IPS DF 6.9 (cell line): ENCODE data around the gene ARL2BP.

ENCODE experiments used
- DNase-seq: peaks from one replicate; pipeline ENCODE4 v3.0.0-alpha.2; 2013; ENCODE audit warnings: low read depth, low spot score
- H3K27ac ChIP-seq: one replicate; pipeline ENCODE4 v1.5.1; 2013; ENCODE audit warnings: low read length, control low read depth
- H3K27me3 ChIP-seq: 2 replicates; pipeline ENCODE4 v1.6.1; 2013; ENCODE audit warnings: mild to moderate bottlenecking, low read length; ENCODE audit not compliant: control insufficient read depth, insufficient read depth
- H3K36me3 ChIP-seq: 2 replicates; pipeline ENCODE4 v1.6.1; 2013; ENCODE audit warnings: low read length; ENCODE audit not compliant: control insufficient read depth, insufficient read depth
- H3K4me1 ChIP-seq: 2 replicates; pipeline ENCODE4 v1.6.1; 2013; ENCODE audit warnings: low read length; ENCODE audit not compliant: control insufficient read depth, insufficient read depth
- H3K4me3 ChIP-seq: 2 replicates; pipeline ENCODE4 v1.5.1; 2013; ENCODE audit warnings: mild to moderate bottlenecking, low read length
- H3K9me3 ChIP-seq: 2 replicates; pipeline ENCODE4 v1.6.1; 2013; ENCODE audit warnings: low read length, inconsistent platforms; ENCODE audit not compliant: control insufficient read depth, insufficient read depth
- WGBS: extraction: QIAGEN DNeasy Blood & Tissue Kit; methylation state at CpG from one replicate; pipeline ENCODE4 v1.1.7; 2013; ENCODE audit warnings: mixed read lengths, missing lambda C conversion rate; ENCODE audit not compliant: insufficient read length, insufficient coverage; 5-methylcytosine and 5-hydroxymethylcytosine counted together

The ARL2BP gene

DNA sequence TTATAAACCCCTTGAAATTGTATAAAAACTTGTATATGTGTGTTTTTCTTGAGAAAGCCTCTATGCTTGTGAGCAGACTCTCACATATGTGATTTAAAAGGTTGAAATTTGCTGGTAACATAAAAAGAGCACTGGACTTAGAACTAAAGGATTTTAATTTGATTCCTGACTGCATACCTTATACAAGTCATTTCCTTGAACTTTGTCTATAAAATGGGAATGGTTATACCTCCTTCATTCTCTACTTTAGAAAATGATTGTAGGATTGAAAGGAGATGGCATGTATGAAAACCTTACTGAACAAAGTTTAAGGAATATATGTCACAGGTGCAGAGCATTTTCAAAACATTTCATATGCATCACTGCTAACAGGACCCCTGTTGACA is 10.4 kb upstream of the ARL2BP start:
- no peak for DNase-seq
- no peaks in the 10 kb centered on the region for H3K4me1 ChIP-seq
- no peak overlapping the region for H3K4me3 ChIP-seq
- peaks cover 6% of the 10 kb centered on the region; the same call in 1 of the 2 replicates for H3K36me3 ChIP-seq
- no peaks in the 10 kb centered on the region for H3K9me3 ChIP-seq
- no peaks in the 10 kb centered on the region for H3K27me3 ChIP-seq
- no peak overlapping the region for H3K27ac ChIP-seq

DNA sequence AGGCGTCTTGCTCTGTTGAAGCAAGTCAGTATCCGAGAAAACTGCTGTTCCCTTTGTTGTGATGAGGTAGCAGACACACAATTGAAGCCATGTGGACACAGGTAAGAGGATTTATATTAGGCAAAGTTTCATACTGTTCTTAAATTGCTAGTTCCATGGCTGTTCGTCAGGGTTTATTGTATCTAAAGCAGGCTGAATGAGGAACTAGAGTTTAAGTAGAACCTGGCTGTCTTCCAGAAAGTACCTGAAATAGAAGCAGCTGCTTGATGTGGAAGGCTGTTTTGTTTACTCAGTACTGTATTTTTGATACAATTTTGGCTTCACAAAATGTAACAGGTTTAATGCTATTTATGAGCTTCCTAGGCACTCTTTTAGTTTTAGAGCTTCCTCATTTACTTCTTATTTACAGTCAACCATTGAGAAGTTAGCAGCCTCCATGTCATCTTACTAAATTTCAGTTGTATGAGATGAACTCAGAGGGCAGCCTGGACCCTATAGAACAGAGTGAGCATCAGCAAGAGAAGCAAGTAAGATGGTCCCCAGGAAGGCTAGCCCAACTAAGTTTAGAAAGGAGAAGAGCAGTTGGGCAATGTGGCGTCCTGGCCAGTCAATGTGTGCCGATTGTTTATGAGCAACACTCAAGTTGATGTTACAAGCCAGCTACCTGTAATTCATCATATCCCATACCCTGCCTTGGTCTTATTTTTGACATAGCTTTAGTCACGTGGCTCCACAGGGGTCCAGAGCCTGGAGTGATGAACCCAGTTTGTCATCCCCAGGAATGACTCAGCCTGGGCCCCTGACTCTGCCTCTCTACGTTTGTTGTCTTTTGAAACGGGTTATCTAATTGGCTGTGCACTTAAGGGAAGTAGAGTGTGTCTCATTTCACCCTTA is 9.7 kb upstream of the ARL2BP start:
- H3K4me3 ChIP-seq: no peak overlapping the region
- H3K9me3 ChIP-seq: no peaks in the 10 kb centered on the region
- H3K27ac ChIP-seq: no peak overlapping the region
- DNase-seq: no peak
- WGBS: no CpG with 5 or more reads among the region's 8 CpGs
- no peaks in the 10 kb centered on the region for H3K4me1 ChIP-seq
- peaks cover 6% of the 10 kb centered on the region; the same call in 1 of the 2 replicates for H3K36me3 ChIP-seq
- H3K27me3 ChIP-seq: no peaks in the 10 kb centered on the region

DNA sequence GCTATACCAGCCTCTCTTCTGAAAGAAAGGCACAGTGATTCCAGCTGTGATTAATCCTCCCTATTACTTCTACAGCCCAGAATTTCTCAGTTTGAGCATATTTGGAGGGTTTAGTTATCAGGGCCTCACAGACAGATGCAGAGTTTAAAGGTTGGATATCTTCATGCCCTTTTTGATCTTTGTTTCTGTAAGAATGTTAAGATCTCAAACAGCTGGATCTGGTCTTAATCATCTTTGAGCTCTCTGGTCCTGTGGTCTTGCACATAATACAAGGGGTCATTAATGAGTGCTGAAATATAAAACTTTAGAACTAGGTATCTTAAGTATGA is 9.1 kb upstream of the ARL2BP start:
- peaks cover 6% of the 10 kb centered on the region; the same call in 1 of the 2 replicates for H3K36me3 ChIP-seq
- no peak overlapping the region for H3K27ac ChIP-seq
- H3K27me3 ChIP-seq: no peaks in the 10 kb centered on the region
- no peaks in the 10 kb centered on the region for H3K9me3 ChIP-seq
- no peaks in the 10 kb centered on the region for H3K4me1 ChIP-seq
- no peak overlapping the region for H3K4me3 ChIP-seq
- no peak for DNase-seq

DNA sequence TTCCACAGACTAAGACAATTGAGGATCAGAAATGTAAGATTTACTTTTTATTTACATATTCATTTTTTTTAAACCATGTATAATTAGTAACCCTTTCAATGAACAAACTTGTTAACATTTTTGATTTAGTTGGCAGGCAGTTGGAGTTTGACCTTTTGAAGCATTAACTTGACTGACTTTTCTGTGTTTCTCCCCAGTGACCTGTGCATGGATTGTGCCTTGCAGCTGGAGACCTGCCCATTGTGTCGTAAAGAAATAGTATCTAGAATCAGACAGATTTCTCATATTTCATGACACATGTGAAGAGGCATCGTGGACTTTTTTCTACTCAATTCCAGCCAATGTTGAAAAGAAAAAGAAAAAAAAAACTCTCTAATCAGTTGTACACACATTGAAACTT is 6.4 kb upstream of the ARL2BP start:
- H3K9me3 ChIP-seq: no peaks in the 10 kb centered on the region
- H3K27ac ChIP-seq: no peak overlapping the region
- H3K4me1 ChIP-seq: no peaks in the 10 kb centered on the region
- H3K4me3 ChIP-seq: no peak overlapping the region
- H3K36me3 ChIP-seq: peaks cover 2% of the 10 kb centered on the region; the same call in 1 of the 2 replicates
- no peak for DNase-seq
- H3K27me3 ChIP-seq: no peaks in the 10 kb centered on the region
- no CpG with 5 or more reads among the region's 2 CpGs for WGBS

DNA sequence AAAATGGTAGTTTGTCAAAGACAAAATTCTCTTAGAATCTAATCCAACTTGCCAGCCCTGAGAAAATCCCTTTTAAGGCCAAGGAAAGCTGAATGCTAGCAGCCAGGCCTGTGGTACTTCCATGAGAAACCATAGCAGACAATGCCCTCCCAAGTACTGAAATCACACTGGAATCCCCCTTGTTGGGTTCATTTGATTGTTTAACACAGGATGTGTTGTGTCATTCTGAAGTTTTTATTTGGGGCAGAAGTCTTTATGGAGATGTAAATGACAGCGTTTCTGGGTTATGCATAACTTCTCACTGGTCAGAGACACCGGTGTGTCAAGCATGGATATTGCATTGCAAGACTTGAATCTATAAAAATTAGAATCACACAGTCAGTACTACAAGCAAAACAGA is 6.0 kb upstream of the ARL2BP start:
- no peak for DNase-seq
- no peaks in the 10 kb centered on the region for H3K27me3 ChIP-seq
- H3K27ac ChIP-seq: no peak overlapping the region
- no peaks in the 10 kb centered on the region; the same call in 1 of the 2 replicates for H3K36me3 ChIP-seq
- WGBS: no CpG with 5 or more reads among the region's 2 CpGs
- H3K4me3 ChIP-seq: no peak overlapping the region
- no peaks in the 10 kb centered on the region for H3K4me1 ChIP-seq
- no peaks in the 10 kb centered on the region for H3K9me3 ChIP-seq

DNA sequence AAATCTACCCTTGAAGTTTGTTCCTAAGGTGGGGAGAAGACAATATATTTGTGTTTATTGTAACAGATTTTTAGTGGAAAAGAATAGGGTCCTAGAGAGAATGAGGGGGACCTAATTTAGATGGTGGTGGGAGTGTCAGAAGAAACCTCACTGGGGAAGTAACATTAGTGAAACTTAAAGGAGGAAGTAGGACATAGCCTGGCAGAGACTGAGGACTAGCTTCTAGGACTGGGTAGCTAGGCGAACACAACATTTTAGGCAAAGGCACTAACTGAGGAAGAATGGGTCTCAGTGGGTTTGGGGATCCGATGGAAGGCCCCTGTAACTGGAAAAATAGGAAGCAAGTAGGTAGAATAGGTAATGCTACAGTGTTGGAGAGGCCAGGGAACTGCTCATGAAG is 4.2 kb upstream of the ARL2BP start:
- Histone ChIP-seq H3K4me1 (no peaks in the 10 kb centered on the region), H3K27ac (no peak overlapping the region), H3K27me3 (no peaks in the 10 kb centered on the region), H3K9me3 (no peaks in the 10 kb centered on the region), H3K36me3 (no peaks in the 10 kb centered on the region; the same call in 1 of the 2 replicates), H3K4me3 (no peak overlapping the region)
- DNase-seq: no peak
- WGBS: no CpG with 5 or more reads among the region's 2 CpGs

DNA sequence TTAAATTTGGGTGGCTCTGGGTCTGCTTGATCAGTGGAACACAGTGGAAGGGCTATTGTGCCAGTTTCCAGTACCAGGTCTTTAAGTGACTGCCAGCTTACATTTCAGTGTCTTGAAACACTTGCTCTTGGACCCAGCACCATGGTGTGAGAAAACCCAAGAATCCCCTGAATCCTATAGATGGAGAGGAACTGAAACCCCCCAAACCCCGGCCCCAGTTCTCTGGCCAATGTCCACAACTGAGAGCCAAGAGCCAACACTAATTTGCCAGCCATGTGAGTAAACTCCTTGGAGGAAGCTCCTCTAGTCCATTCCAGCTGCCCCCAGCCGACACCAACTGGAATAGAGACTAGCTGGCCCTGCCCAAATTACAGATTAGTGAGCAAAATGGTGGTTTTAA is 2.4 kb upstream of the ARL2BP start:
- H3K4me3 ChIP-seq: no peak overlapping the region
- H3K4me1 ChIP-seq: no peaks in the 10 kb centered on the region
- no CpG with 5 or more reads among the region's 2 CpGs for WGBS
- no peaks in the 10 kb centered on the region for H3K9me3 ChIP-seq
- no peaks in the 10 kb centered on the region for H3K27me3 ChIP-seq
- H3K36me3 ChIP-seq: no peaks in the 10 kb centered on the region; the same call in 1 of the 2 replicates
- H3K27ac ChIP-seq: no peak overlapping the region
- no peak for DNase-seq

DNA sequence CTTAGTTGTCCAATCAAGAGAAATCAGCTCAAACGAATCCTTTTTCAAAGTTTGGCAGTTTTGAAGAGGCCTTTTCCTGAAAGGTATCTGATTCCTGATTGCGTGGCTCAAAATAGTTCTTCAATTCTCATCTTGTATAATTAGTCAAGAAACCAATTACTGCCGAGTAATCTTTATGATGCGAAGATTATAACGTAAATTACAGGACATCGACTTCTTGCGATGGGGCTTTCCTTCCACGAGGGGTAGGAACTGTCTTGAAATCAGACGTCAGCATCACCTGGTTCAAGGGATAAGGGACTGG is 644 bp upstream of the ARL2BP start:
- no CpG with 5 or more reads among the region's 9 CpGs for WGBS
- no peaks in the 10 kb centered on the region for H3K36me3 ChIP-seq
- H3K27ac ChIP-seq: no peak overlapping the region
- H3K4me1 ChIP-seq: no peaks in the 10 kb centered on the region
- no peaks in the 10 kb centered on the region for H3K9me3 ChIP-seq
- H3K27me3 ChIP-seq: no peaks in the 10 kb centered on the region
- peak overlapping the region; percentile 51; the same call in 1 of the 2 replicates for H3K4me3 ChIP-seq
- DNase-seq: no peak

DNA sequence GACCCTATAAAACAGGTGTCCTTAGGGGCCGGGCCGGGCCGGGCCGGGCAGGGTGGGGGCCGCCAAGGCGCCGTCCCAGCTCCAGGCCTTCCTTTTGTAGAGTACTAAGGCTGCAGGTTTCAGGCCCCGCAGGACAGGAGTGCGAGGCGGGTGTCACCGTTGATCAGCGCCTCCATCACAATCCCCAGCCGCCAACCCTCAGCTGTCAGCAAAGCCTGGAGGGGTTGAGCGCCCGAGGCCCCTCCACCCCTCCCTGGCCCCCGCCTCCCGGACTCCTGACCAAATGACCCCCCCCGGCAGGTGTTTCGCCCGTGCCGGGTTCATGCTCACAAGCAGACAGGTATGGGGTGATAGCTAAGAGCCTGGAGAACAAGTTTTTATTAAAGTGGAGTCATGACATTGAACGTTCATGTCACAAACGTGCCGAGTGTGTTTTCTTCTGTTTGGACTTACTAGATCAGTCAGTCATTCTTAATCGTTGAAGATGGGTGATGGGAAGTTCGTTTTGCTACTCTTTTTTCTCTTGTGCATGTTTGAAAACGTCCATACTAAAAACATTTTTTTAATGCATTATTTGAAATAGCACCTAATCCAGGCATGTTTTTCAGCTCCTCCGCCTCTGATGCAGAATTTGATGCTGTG is 534 bp downstream of the ARL2BP start:
- Histone ChIP-seq H3K36me3 (no peaks in the 10 kb centered on the region), H3K27ac (no peak overlapping the region), H3K4me3 (peak overlapping the region; percentile 57; the same call in 1 of the 2 replicates), H3K4me1 (no peaks in the 10 kb centered on the region), H3K9me3 (no peaks in the 10 kb centered on the region), H3K27me3 (no peaks in the 10 kb centered on the region)
- no CpG with 5 or more reads among the region's 28 CpGs for WGBS
- DNase-seq: no peak

DNA sequence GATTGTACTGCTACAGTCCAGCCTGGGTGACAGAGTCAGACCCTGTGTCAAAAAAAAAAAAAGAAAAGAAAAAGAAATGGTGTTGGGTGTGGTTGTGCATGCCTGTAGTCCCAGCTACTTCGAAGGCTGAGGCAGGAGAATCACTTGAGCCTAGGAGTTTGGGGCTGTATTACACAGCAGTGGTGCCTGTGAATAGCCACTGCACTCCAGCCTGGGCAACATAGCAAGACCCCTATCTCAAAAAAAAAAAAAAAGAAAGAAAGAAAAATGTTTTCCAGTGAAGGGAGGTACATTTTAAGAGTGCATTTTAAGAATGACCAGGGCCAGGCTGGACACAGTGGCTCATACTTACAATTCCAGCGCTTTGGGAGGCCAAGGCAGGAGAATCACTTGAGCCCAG is 6.3 kb downstream of the ARL2BP start:
- H3K4me1 ChIP-seq: no peaks in the 10 kb centered on the region
- no peak overlapping the region for H3K27ac ChIP-seq
- no peaks in the 10 kb centered on the region for H3K9me3 ChIP-seq
- H3K4me3 ChIP-seq: no peak overlapping the region
- WGBS: no CpG with 5 or more reads among the region's 2 CpGs
- no peaks in the 10 kb centered on the region for H3K36me3 ChIP-seq
- no peak for DNase-seq
- no peaks in the 10 kb centered on the region for H3K27me3 ChIP-seq
